Astrocyte of the cerebellum (primary cell): ENCODE measurements around the gene OPN3.

Source experiments
- DNase-seq: peaks from one replicate; pipeline ENCODE4 v3.0.0-alpha.2; 2011; ENCODE audit warnings: low read depth
- H3K4me3 ChIP-seq: 2 replicates; pipeline ENCODE4 v1.5.1; 2011; ENCODE audit warnings: mild to moderate bottlenecking, low read depth, low read length, moderate library complexity
- CTCF ChIP-seq: IDR thresholded peaks from 2 replicates; pipeline ENCODE4 v1.5.1; 2012; ENCODE audit warnings: low read length, low read depth, moderate library complexity, mild to moderate bottlenecking; ENCODE audit errors: missing control alignments
- in situ Hi-C: cut with HindIII; loops from 2 replicates; pipeline ENCODE4 v1.10.0; 2017; ENCODE audit warnings: low sequenced_read_pairs

OPN3 gene

GRCh38 chr1:241647658-241648057 is 7.5 kb upstream of the OPN3 start:
- no peak for TF ChIP-seq CTCF
- in situ Hi-C loops = loop anchor here (5.0 kb wide), 1 partner anchor 35 kb away; no protein-coding TSS in a partner anchor

GRCh38 chr1:241646201-241646600 is 6.0 kb upstream of the OPN3 start:
- DNase-seq = no peak
- in situ Hi-C loops = loop anchor here (5.0 kb wide), 1 partner anchor 36 kb away; no protein-coding TSS in a partner anchor
- no peak for TF ChIP-seq CTCF
- H3K4me3 ChIP-seq = no peak overlapping the region

More at GRCh38 chr1:241647658-241648057, 7.5 kb upstream of the OPN3 start:
- no peak for DNase-seq
- H3K4me3 ChIP-seq = no peak overlapping the region

GRCh38 chr1:241645199-241645598 is 5.0 kb upstream of the OPN3 start:
- no peak for TF ChIP-seq CTCF
- DNase-seq = no peak
- no peak overlapping the region for H3K4me3 ChIP-seq
- in situ Hi-C loops = loop anchor here (5.0 kb wide), 1 partner anchor 37 kb away; no protein-coding TSS in a partner anchor

- no peak for TF ChIP-seq CTCF
- DNase-seq = no peak
- in situ Hi-C loops = no loop called here
- no peak overlapping the region for H3K4me3 ChIP-seq
Measured at GRCh38 chr1:241644259-241644658, 4.1 kb upstream of the OPN3 start.

- no peak overlapping the region for H3K4me3 ChIP-seq
- no peak for DNase-seq
- TF ChIP-seq CTCF = no peak
- in situ Hi-C loops = no loop called here
Measured at GRCh38 chr1:241642593-241642944, 2.4 kb upstream of the OPN3 start.

GRCh38 chr1:241641773-241642592 is 1.8 kb upstream of the OPN3 start:
- in situ Hi-C loops = no loop called here
- no peak for DNase-seq
- no peak for TF ChIP-seq CTCF
- no peak overlapping the region for H3K4me3 ChIP-seq
